NB4 (cell line): ENCODE data around the gene PSMB8.

Experiments
- MYC ChIP-seq: IDR thresholded peaks from 2 replicates; pipeline ENCODE4 v1.6.1; 2011; ENCODE audit warnings: low read depth, low read length
- POLR2A ChIP-seq: IDR thresholded peaks from 2 replicates; pipeline ENCODE4 v1.6.1; 2011; ENCODE audit warnings: mild to moderate bottlenecking; ENCODE audit not compliant: insufficient read length; ENCODE audit errors: extremely low read depth
- TF ChIP-seq, protein P1 (sequence below): IDR thresholded peaks from one replicate; pipeline ENCODE4 v1.5.1; 2012; ENCODE audit warnings: low read depth, low read length
- TF ChIP-seq, protein P2 (sequence below): IDR thresholded peaks from 2 replicates; pipeline ENCODE4 v1.6.1; 2011; ENCODE audit warnings: low read depth, low read length

DNA sequence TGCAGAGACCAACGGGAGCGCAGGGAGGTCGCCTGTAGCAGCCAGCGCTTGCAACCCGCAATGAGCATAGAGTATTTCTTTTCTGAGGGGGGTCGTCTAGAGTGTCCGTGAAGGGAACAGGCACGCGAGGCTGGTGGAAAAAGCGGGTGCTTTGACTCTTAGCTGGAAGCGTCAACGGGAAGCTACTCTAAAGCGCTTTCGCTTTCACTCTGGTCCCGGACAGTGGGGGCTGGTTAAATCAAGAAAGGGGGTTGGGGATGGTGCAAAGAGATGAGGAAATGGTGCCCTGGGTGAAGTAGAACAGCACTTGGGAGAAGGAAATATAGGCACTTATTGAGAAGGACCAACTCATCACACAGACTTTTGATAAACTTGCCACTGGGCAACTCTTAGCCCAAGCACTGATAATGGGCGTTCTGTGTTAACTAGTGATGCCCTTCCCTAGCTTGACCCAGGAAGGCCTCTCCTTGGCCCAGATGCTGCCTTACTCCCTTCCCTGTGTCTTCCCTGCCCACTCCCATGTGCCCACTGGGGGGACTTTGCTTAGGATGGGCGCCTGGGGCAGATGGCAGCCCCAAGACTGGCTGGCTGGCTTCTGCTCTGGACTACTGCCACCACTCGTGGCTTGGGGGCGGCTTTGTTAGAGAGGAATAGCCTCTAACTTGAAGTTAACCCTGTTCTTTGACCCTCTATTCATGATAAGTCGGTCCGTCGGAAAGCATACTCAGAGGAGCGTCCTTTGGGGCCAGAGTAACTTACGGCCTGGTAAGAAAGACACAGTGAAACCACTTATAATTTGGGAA lies 10.7 kb upstream of the PSMB8 start:
- TF ChIP-seq, protein P1, sequence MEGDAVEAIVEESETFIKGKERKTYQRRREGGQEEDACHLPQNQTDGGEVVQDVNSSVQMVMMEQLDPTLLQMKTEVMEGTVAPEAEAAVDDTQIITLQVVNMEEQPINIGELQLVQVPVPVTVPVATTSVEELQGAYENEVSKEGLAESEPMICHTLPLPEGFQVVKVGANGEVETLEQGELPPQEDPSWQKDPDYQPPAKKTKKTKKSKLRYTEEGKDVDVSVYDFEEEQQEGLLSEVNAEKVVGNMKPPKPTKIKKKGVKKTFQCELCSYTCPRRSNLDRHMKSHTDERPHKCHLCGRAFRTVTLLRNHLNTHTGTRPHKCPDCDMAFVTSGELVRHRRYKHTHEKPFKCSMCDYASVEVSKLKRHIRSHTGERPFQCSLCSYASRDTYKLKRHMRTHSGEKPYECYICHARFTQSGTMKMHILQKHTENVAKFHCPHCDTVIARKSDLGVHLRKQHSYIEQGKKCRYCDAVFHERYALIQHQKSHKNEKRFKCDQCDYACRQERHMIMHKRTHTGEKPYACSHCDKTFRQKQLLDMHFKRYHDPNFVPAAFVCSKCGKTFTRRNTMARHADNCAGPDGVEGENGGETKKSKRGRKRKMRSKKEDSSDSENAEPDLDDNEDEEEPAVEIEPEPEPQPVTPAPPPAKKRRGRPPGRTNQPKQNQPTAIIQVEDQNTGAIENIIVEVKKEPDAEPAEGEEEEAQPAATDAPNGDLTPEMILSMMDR = no peak
- TF ChIP-seq POLR2A = no peak
- TF ChIP-seq, protein P2, sequence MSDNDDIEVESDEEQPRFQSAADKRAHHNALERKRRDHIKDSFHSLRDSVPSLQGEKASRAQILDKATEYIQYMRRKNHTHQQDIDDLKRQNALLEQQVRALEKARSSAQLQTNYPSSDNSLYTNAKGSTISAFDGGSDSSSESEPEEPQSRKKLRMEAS = no peak
- TF ChIP-seq MYC = no peak
